ENCODE data around the gene LPA. TPM values are rescaled to one million over a fixed set of nuclear protein-coding genes. Genes with fewer than 3 reads are reported as not detected.
"Not testable (repeated sequence)": the region's sequence is repeated elsewhere in the genome, so short reads cannot be mapped to it uniquely, and the experiment has no call there.

The LPA gene
- total and polyA plus RNA-seq, 2 of the 8 experiments (the other 6 are each of a cell fraction or from before 2014, with no cell fraction given): 0.39 TPM; not detected in 1

- H3K18ac ChIP-seq (ENCODE audit: extremely low read depth, low read length); H2AFZ ChIP-seq (ENCODE audit: low read length); H3K4me2 ChIP-seq (ENCODE audit: insufficient read depth in 1 of 2, low read depth in 2 of 2, low read length in 2 of 2); H2BK12ac ChIP-seq (ENCODE audit: low read depth, low read length); DNase-seq (ENCODE audit: low read depth in 1 of 2, low spot score in 2 of 2); H2BK20ac ChIP-seq (ENCODE audit: low read length); H3K9ac ChIP-seq (replicated peaks in 1 of 4; ENCODE audit: extremely low read depth in 1 of 4, low read depth in 3 of 4, low read length in 3 of 4); H3K4ac ChIP-seq (replicated peaks; ENCODE audit: insufficient read length, low read depth, low read length); H4K91ac ChIP-seq (replicated peaks; ENCODE audit: insufficient read length, low read length); POLR2A ChIA-PET (ENCODE audit: partially characterized antibody); H4K20me1 ChIP-seq (replicated peaks in 1 of 2; ENCODE audit: control insufficient read depth in 1 of 2, insufficient read depth in 2 of 2, low read length in 2 of 2); H2BK120ac ChIP-seq (replicated peaks; ENCODE audit: low read depth, low read length); H3K23ac ChIP-seq (ENCODE audit: insufficient read length); H3K14ac ChIP-seq (ENCODE audit: insufficient read length); H3K79me2 ChIP-seq (ENCODE audit: control insufficient read depth in 1 of 2, insufficient read depth in 2 of 2, low read length in 2 of 2); H3K4me1 ChIP-seq (replicated peaks in 1 of 4; ENCODE audit: control insufficient read depth in 3 of 4, insufficient read depth in 4 of 4, low read length in 3 of 4); H3K56ac ChIP-seq (replicated peaks; ENCODE audit: insufficient read length, low read depth, low read length); H3K27me3 ChIP-seq (replicated peaks in 1 of 4; ENCODE audit: control insufficient read depth in 3 of 4, extremely low read depth in 1 of 4, insufficient read depth in 3 of 4, low read length in 3 of 4); H3K9me3 ChIP-seq (ENCODE audit: insufficient read depth in 2 of 2, low read depth in 1 of 2, low read length in 1 of 2); H2AK5ac ChIP-seq (ENCODE audit: low read depth, low read length); H3K27ac ChIP-seq (ENCODE audit: low read depth, low read length); FAIRE-seq; H3K4me3 ChIP-seq (ENCODE audit: extremely low read depth in 1 of 4, insufficient read depth in 2 of 4, low read depth in 3 of 4, low read length in 4 of 4); H2BK15ac ChIP-seq (ENCODE audit: low read length); H4K8ac ChIP-seq (ENCODE audit: extremely low read depth, insufficient read depth, low read length); H3K79me1 ChIP-seq (ENCODE audit: low read depth, low read length); H3K23me2 ChIP-seq (ENCODE audit: low read depth, low read length); H3K36me3 ChIP-seq (ENCODE audit: control insufficient read depth in 2 of 4, insufficient read depth in 4 of 4, low read length in 3 of 4); H4K5ac ChIP-seq (ENCODE audit: insufficient read length, low read depth, low read length); H2BK5ac ChIP-seq (ENCODE audit: low read depth, low read length): not testable (repeated sequence)
- CTCF ChIA-PET (ENCODE audit: partially characterized antibody): interaction anchor here (1.5 kb wide), 1 partner anchor 10 kb away, joined by 5 read pairs; no protein-coding TSS in a partner anchor
- WGBS, 2 experiments (ENCODE audit: extremely low coverage in 1 of 2, insufficient coverage in 1 of 2, insufficient read length in 1 of 2, insufficient replicate concordance in 2 of 2, low coverage in 1 of 2, low lambda C conversion rate in 2 of 2, missing lambda C conversion rate in 1 of 2): 89% methylated on average over 5 of the region's 5 CpGs; no CpG with 5 or more reads in 1 of the 2 experiments
Measured at GRCh38 chr6:160529524-160529923, 134.6 kb downstream of the LPA start.
